Immature natural killer cell (primary cell): ENCODE results near the gene PLA2G12B. TPM values are rescaled to one million over a fixed set of nuclear protein-coding genes. Genes with fewer than 3 reads are reported as not detected.

Source experiments
- DNase-seq, 3 donors: peaks; one replicate each; pipeline ENCODE4 v3.0.0; 2022; ENCODE audit warnings: mixed read lengths in 1 of 3
- H3K27ac Mint-ChIP-seq, 6 donors: one replicate each; pipeline ENCODE4 v1.8.0; 2020; ENCODE audit warnings: mixed read lengths in 6 of 6, mild to moderate bottlenecking in 5 of 6, inconsistent platforms in 4 of 6, moderate library complexity in 3 of 6
- H3K27me3 Mint-ChIP-seq, 3 donors: one replicate each; pipeline ENCODE4 v1.8.0; 2020 to 2021; ENCODE audit warnings: low read depth in 3 of 3, mild to moderate bottlenecking in 3 of 3, mixed read lengths in 3 of 3, moderate library complexity in 3 of 3, inconsistent platforms in 1 of 3
- H3K36me3 Mint-ChIP-seq, 3 donors: one replicate each; pipeline ENCODE4 v1.8.0; 2020; ENCODE audit warnings: mixed read lengths in 3 of 3, inconsistent platforms in 2 of 3, mild to moderate bottlenecking in 2 of 3
- H3K4me1 Mint-ChIP-seq, 2 donors: one replicate each; pipeline ENCODE4 v1.8.0; 2020; ENCODE audit warnings: inconsistent platforms in 2 of 2, mild to moderate bottlenecking in 2 of 2, mixed read lengths in 2 of 2, moderate library complexity in 1 of 2
- H3K4me3 Mint-ChIP-seq, 5 donors: one replicate each; pipeline ENCODE4 v1.8.0; 2020; ENCODE audit warnings: mild to moderate bottlenecking in 5 of 5, mixed read lengths in 5 of 5, inconsistent platforms in 3 of 5, moderate library complexity in 3 of 5
- H3K9me3 Mint-ChIP-seq, 6 donors: one replicate each; pipeline ENCODE4 v1.8.0; 2020; ENCODE audit warnings: mild to moderate bottlenecking in 6 of 6, mixed read lengths in 6 of 6, inconsistent platforms in 4 of 6, moderate library complexity in 3 of 6
- polyA plus RNA-seq, 3 donors: library from polyadenylated mRNA; unstranded; fragments of 300-500 nt; fragmentation: Illumina TruSeq; gene quantifications; one replicate each; pipeline ENCODE4 v1.2.3, GENCODE V29; 2021

Gene PLA2G12B
- polyA plus RNA-seq, 3 donors from 2014 or later: not detected

- no peak for DNase-seq
- Mint-ChIP-seq H3K9me3 (no peaks in the 10 kb centered on the region), H3K27me3 (peaks cover 2 to 3% (median 3%) of the 10 kb centered on the region in 3 donors), H3K4me3 (no peak overlapping the region), H3K27ac (no peak overlapping the region), H3K4me1 (no peaks in the 10 kb centered on the region), H3K36me3 (no peaks in the 10 kb centered on the region)
Observed at GRCh38 chr10:72954230-72954595, 393 bp downstream of the PLA2G12B start.

DNA sequence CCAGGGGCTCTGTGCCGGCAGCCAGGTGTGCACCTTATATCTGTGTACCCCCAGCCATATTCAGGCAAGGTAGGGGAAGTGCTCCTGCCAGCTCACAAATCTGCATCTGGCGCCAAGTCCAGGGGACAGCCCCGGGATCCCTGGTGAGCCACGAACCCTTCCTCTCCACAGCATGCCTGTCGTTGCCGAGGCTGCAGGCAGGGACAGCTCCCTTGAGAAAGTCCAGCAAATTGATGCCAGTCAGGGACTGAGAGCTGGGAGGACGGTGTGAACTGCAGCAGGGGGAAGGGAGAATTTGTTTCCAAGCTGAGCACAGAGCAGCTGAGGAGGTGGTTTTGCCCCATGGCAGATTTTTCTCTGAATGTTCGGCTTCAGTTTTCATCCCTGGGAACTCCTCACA lies 919 bp downstream of the PLA2G12B start:
- H3K4me1 Mint-ChIP-seq: no peaks in the 10 kb centered on the region
- H3K4me3 Mint-ChIP-seq: no peak overlapping the region
- H3K36me3 Mint-ChIP-seq: no peaks in the 10 kb centered on the region
- no peak overlapping the region for H3K27ac Mint-ChIP-seq
- H3K9me3 Mint-ChIP-seq: no peaks in the 10 kb centered on the region
- H3K27me3 Mint-ChIP-seq: peaks cover 2 to 3% (median 3%) of the 10 kb centered on the region in 3 donors
- no peak for DNase-seq

DNA sequence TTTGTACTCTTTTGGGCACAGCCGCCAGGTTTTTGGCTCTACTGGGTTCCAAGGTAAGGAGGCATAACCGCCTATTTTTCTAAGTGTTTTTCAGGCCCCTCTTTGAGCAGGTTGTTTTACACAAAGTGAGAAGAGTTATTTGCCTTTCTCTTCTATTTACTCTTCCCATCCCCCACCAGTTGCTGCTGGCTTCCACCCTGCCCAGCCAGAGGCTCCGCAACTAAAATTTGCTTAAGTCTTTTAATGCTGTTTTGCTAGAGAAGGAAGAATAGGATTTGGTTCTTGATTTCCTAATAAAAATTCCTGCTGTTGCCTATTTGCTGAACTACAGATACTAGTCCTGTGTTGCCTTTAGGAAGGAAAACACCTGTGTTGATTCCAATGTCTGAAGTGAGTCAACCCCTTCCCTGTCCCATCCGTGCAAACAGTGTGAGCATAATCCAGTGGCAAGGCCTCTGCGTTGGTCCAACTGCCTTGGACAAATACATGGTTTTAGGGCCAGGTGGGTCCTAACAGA lies 1.9 kb downstream of the PLA2G12B start:
- Mint-ChIP-seq H3K27me3 (peaks cover 1 to 3% (median 2%) of the 10 kb centered on the region in 3 donors), H3K36me3 (no peaks in the 10 kb centered on the region), H3K4me3 (no peak overlapping the region), H3K27ac (no peak overlapping the region), H3K9me3 (no peaks in the 10 kb centered on the region), H3K4me1 (no peaks in the 10 kb centered on the region)
- no peak for DNase-seq

DNA sequence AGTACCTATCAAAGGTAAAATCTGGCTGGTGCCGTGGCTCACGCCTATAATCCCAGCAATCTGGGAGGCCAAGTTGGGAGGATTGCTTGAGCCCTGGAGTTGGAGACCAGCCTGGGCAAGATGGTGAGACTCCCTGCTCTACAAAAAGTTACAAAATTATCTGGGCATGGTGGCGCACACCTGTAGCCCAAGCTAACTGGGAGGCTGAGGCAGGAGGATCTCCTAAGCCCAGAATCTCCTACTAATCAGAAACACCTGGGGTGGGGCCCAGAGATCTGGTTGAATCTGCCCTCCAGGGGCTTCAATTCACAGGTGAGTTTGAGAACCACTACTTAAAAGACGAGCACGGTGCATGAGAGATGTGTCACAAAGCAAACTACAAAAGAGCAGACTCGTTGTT lies 2.4 kb downstream of the PLA2G12B start:
- Mint-ChIP-seq H3K4me3 (no peak overlapping the region), H3K9me3 (no peaks in the 10 kb centered on the region), H3K36me3 (no peaks in the 10 kb centered on the region), H3K27me3 (peaks cover 0 to 2% (median 2%) of the 10 kb centered on the region in 3 donors), H3K27ac (no peak overlapping the region), H3K4me1 (no peaks in the 10 kb centered on the region)
- DNase-seq: no peak

- Mint-ChIP-seq H3K36me3 (no peaks in the 10 kb centered on the region), H3K27ac (no peak overlapping the region)
Observed at GRCh38 chr10:72951760-72952159, 2.8 kb downstream of the PLA2G12B start.

DNA sequence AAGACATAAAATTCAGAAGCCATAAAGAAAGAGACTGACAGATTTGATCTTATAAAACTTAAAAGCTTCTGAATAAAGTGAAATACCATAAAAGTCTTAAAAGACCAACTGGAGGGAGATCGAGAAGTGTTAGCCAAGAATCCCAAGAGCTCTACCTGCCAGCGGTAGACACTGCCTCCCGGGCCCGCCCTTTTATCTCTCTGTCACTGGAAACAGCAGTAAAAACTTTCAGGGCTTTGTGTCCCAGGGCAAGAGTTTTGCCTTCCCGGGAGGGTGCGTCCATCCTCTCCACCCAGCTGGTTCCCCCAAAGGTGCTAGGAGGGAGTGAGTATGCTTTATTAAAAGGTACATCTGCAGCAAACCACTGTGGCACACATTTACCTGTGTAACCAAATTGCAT lies 5.8 kb downstream of the PLA2G12B start:
- Mint-ChIP-seq H3K36me3 (peaks cover 0 to 3% (median 0%) of the 10 kb centered on the region in 3 donors), H3K27ac (no peak overlapping the region), H3K9me3 (no peaks in the 10 kb centered on the region), H3K27me3 (peaks cover 0 to 7% (median 4%) of the 10 kb centered on the region in 3 donors), H3K4me1 (no peaks in the 10 kb centered on the region), H3K4me3 (no peak overlapping the region)
- no peak for DNase-seq

More at GRCh38 chr10:72951760-72952159, 2.8 kb downstream of the PLA2G12B start:
- Mint-ChIP-seq H3K4me3 (no peak overlapping the region), H3K9me3 (no peaks in the 10 kb centered on the region), H3K4me1 (no peaks in the 10 kb centered on the region), H3K27me3 (peaks cover 0 to 2% (median 0%) of the 10 kb centered on the region in 3 donors)
- no peak for DNase-seq

- no peaks in the 10 kb centered on the region for H3K9me3 Mint-ChIP-seq
- no peak overlapping the region for H3K27ac Mint-ChIP-seq
Observed at GRCh38 chr10:72946963-72947362, 7.6 kb downstream of the PLA2G12B start.

DNA sequence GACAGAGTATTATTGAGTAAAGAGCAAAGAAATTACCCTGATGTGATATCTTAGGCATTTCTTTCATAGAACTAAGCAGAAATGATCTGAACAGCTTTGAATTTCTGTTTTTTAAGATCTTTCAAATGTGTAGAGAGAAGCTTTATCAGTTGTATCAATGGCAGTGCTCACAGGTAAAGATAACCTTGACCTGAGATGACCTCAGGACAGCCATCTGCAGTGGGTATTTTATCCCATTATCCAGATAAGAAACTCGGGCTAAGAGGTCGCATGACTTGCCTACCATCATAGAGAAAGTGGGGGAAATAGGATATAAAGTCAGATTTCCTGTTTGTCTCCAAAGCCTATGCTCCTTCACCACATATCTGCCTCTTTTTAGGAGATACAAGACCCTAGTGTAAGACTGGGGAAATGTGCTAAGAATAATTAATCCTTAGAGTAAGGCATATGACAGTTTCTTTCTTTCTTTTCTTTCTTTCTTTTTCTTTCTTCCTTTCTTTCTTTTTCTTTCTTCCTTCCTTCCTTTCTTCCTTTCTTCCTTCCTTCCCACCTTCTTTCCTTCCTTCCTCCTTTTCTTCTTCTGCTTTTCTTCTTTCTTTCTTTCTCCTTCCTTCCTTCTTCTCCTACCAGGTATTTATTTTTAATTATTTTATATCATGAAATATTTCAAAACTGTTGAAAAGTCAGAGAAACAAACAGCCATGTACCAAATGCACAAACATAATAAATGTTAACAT lies 10.9 kb downstream of the PLA2G12B start:
- no peak overlapping the region for H3K27ac Mint-ChIP-seq
- H3K4me1 Mint-ChIP-seq: peaks cover 13 to 19% of the 10 kb centered on the region in 2 donors
- H3K27me3 Mint-ChIP-seq: peaks cover 2 to 18% (median 6%) of the 10 kb centered on the region in 3 donors
- H3K9me3 Mint-ChIP-seq: no peaks in the 10 kb centered on the region
- no peak overlapping the region for H3K4me3 Mint-ChIP-seq
- H3K36me3 Mint-ChIP-seq: peaks cover 0 to 3% (median 0%) of the 10 kb centered on the region in 3 donors
- DNase-seq: no peak

More at GRCh38 chr10:72946963-72947362, 7.6 kb downstream of the PLA2G12B start:
- H3K4me1 Mint-ChIP-seq: peaks cover 6 to 7% of the 10 kb centered on the region in 2 donors
- H3K4me3 Mint-ChIP-seq: no peak overlapping the region
- peaks cover 0 to 15% (median 5%) of the 10 kb centered on the region in 3 donors for H3K27me3 Mint-ChIP-seq
- peaks cover 0 to 3% (median 0%) of the 10 kb centered on the region in 3 donors for H3K36me3 Mint-ChIP-seq
- DNase-seq: no peak

DNA sequence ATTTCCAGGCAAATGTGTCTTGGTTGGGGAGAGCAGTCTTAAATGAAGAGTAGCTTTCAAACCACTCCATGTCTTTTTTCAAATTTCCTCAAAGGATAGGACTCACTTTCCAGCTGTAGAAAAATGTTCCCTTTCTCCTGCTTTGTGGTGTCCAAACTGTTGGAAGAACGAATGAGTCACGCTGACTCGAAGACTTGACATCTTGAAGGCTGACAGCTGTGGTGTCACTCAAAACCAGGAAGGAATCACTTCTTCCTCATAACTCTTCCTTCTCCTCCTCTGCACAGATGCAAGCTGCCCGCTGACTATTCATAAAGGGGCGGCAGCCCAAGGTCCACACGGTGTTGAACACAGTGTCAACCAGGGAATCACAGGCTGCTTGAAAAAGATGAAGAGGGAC lies 19.2 kb downstream of the PLA2G12B start:
- Mint-ChIP-seq H3K36me3 (no peaks in the 10 kb centered on the region), H3K4me3 (no peak overlapping the region), H3K27me3 (peaks cover 0 to 5% (median 2%) of the 10 kb centered on the region in 3 donors), H3K4me1 (no peaks in the 10 kb centered on the region), H3K9me3 (no peaks in the 10 kb centered on the region), H3K27ac (no peak overlapping the region)
- no peak for DNase-seq

- Mint-ChIP-seq H3K27me3 (peaks cover 0 to 5% (median 0%) of the 10 kb centered on the region in 3 donors), H3K4me3 (no peak overlapping the region), H3K4me1 (no peaks in the 10 kb centered on the region), H3K9me3 (peaks cover 0 to 1% (median 0%) of the 10 kb centered on the region in 6 donors), H3K27ac (no peak overlapping the region), H3K36me3 (no peaks in the 10 kb centered on the region)
- DNase-seq: no peak
Observed at GRCh38 chr10:72932259-72933015, 22.2 kb downstream of the PLA2G12B start.

GRCh38 chr10:72930276-72930675 lies 24.3 kb downstream of the PLA2G12B start:
- Mint-ChIP-seq H3K4me1 (no peaks in the 10 kb centered on the region), H3K9me3 (peaks cover 0 to 1% (median 0%) of the 10 kb centered on the region in 6 donors), H3K27ac (no peak overlapping the region), H3K36me3 (no peaks in the 10 kb centered on the region), H3K4me3 (no peak overlapping the region), H3K27me3 (no peaks in the 10 kb centered on the region)
- no peak for DNase-seq

DNA sequence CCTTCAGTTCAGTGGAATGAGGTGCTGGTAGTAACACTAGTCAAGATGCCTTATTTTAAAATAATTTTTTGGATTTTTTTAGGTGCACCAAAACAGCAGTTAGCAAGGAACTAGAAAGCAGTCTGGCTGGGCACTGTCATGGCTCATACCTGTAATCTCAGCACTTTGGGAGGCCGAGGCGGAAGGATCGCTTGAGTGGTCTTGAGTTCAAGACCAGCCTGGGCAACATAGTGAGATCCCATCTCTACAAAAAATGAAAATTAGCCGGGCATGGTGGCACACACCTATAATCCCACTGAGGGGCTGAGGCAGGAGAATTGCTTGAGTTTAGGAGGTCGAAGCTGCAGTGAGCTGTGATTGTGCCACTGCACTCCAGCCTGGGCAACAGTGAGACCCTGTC lies 25.8 kb downstream of the PLA2G12B start:
- H3K27me3 Mint-ChIP-seq: peaks cover 0 to 2% (median 0%) of the 10 kb centered on the region in 3 donors
- no peaks in the 10 kb centered on the region for H3K36me3 Mint-ChIP-seq
- no peak for DNase-seq
- no peak overlapping the region for H3K4me3 Mint-ChIP-seq
- H3K27ac Mint-ChIP-seq: no peak overlapping the region
- H3K9me3 Mint-ChIP-seq: peaks cover 0 to 1% (median 0%) of the 10 kb centered on the region in 6 donors
- no peaks in the 10 kb centered on the region for H3K4me1 Mint-ChIP-seq

GRCh38 chr10:72927485-72927884 lies 27.1 kb downstream of the PLA2G12B start:
- Mint-ChIP-seq H3K27me3 (peaks cover 0 to 7% (median 0%) of the 10 kb centered on the region in 3 donors), H3K4me1 (no peaks in the 10 kb centered on the region)

DNA sequence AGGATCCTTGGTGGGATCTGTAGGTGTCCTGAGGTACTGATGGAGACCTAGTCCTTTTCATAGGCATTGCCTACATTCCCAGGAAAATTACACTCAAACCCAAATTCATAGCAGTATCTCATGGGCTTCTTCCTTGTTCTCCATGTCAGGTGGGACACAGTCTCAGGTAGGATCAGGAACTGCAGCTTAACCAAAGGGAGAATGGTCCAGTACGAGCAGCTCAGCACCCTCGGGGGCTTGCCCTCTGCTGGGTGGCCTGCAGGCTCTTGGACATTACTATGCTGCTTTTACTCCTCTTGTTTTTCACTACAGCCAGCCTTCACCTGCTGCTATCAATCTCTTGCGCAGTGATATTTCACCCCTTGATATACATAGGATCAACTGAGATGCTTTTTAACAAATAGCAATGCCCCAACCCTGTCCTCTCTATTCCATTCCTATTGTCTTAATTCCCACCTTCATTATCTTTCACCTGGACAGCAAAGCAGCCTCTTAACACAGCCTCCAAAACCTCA lies 28.6 kb downstream of the PLA2G12B start:
- Mint-ChIP-seq H3K9me3 (peaks cover 4 to 13% (median 11%) of the 10 kb centered on the region in 6 donors), H3K36me3 (peaks cover 0 to 7% (median 0%) of the 10 kb centered on the region in 3 donors), H3K4me3 (no peak overlapping the region), H3K27ac (no peak overlapping the region), H3K4me1 (no peaks in the 10 kb centered on the region), H3K27me3 (peaks cover 0 to 13% (median 0%) of the 10 kb centered on the region in 3 donors)
- no peak for DNase-seq

More at GRCh38 chr10:72927485-72927884, 27.1 kb downstream of the PLA2G12B start:
- H3K9me3 Mint-ChIP-seq: peaks cover under 1 to 2% (median 1%) of the 10 kb centered on the region in 6 donors
- no peak overlapping the region for H3K27ac Mint-ChIP-seq
- no peak overlapping the region for H3K4me3 Mint-ChIP-seq
- H3K36me3 Mint-ChIP-seq: peaks cover 0 to under 1% (median 0%) of the 10 kb centered on the region in 3 donors
- DNase-seq: no peak
